ENCODE results near the gene ZKSCAN1.

- TF ChIP-seq CTCF (IDR thresholded peaks at IDR 0.05) = no peak
- TF ChIP-seq POLR2A (IDR thresholded peaks at IDR 0.05) = peak; percentile 78 to 94
Measured at GRCh38 chr7:100015232-100016214, at the start of gene ZKSCAN1.

Measured in Peyer's patch (tissue), 4 donors.